Head of caudate nucleus (tissue), 42 donors: ENCODE measurements around the gene TNRC6B.
"Not testable (repeated sequence)": the region's sequence is repeated elsewhere in the genome, so short reads cannot be mapped to it uniquely, and the experiment has no call there.

Experiments
- DNase-seq, 42 donors: peaks; one replicate each; pipeline versions ENCODE4 v3.0.0 to v3.0.0-alpha.2; 2020 to 2021; ENCODE audit warnings: mixed read lengths in 7 of 42
- intact Hi-C: fragments of 100-400 bp; cut with DNase I; formaldehyde crosslinking; loops from one replicate; pipeline ENCODE4 v1.15.0; 2022

TNRC6B gene

DNA sequence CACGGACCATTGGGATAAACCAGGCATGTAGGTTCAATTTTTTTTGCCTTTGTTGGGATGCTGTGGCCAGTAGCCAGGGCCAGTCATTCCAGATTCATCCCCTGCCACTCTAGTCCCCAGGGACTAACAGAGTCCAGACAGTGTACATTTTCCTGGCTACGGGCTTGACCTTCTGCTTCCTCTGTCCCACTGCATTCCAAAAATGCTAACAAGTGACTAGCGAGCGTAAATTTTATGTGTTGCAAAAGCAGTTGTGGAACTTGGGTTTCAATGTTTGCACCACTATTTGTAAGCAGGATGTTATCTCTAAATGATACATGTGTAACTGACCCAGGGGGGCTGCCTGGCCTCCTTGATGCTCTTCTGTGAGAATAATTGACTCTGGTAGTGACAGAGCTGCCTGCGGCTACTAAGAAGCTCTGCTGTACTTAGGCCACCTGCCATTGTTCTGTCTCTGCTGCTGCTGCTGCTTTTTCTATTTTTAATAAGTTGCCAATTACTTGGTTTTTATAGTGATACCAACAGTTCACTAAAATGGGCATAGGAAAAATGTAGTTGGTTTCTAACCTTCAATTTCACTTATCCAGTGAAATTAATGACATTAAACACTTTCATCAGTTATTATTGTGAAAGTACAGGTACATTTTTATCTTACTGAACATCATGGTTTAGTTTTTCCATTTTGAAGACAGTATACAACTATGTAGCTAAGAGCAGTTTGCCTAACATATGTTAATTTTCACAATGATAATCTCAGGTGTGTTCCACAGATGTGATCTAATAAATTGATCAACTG lies 26.8 kb downstream of the TNRC6B start:
- no peak for DNase-seq
- intact Hi-C loops, result no loop called here

DNA sequence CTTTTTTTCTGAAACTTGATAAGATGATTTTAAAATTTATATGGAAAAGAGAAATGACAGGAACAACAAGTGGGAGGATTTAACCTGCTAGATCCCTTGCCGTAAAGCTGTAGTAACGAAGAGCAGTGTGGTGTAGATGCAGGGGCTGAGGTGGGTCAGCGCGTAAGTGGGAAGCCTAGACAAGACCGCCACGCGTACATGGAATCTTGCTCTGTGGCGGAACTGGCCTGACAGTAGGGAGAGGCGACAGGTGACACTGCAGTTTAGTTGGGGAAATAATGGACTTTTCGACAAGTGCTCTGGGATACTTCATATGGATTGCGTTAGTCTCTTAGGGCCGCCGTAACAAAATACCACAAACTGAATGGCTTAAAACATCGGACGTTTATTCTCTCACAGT lies 28.8 kb downstream of the TNRC6B start:
- DNase-seq, result no peak
- intact Hi-C loops, result no loop called here

DNA sequence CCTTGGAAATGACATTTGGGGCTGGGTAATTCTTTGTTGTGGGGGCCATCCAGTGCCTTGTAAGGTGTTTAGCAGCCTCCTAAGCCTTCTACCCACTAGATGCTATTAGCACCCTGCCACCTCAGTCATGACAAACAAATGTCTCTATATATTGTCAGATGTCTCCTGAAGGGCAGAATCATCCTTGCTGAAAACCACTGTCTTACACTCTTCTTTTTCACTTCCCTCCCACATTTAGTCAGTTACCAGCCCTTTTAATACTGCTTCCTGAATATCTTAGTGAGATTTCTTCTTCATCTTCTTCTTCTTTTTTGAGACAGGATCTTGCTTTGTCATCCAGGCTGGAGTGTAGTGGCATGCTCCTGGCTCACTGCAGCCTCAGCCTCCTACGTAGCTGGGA lies 33.1 kb downstream of the TNRC6B start:
- no peak for DNase-seq
- intact Hi-C loops, result no loop called here

DNA sequence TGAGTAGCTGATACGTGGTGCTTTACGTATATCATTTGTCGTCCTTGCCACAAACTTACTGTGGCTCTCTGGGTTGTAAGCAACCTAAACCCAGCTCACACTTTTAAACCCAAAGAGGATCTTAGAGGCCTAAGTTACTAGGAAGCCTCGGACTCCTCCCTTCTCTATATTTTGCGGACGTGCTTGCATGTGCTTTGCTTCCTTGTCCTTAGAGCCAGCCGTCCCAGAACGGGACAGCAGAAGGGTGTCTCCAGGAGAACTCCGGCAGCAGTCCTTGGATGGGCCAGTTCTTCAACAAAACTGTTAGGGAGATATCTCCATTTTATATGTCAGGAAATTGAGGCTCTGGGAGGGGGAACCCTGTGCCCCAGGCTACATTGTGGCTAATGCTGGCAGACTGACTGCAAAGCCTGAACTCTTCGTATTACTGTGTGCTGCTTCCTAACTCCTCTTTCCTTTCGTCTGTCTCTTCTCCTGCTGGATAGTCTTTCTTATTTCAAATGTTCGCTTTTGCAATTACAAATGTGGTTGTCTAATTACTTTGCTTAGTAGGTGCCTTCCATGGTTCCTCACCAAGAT lies 33.8 kb downstream of the TNRC6B start:
- DNase-seq, result no peak
- intact Hi-C loops, result no loop called here

DNA sequence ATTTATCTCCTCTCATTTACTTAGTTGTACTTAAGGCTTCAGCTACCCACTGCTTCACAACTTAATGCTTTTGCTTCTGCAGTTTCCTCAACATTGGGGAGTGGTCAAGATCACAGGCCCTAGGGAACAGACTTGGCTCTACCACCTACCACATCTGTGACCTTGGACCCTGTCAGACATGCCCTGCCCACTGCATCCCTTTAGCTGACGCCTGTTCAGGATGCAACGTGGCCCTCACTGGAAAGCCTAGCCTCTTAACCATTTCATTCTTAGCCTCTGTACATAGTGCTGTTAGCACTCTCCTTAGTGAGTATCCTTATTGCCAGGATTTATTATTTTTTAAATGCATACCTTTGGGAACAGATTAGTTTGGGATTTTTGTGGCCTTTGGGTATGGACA lies 34.4 kb downstream of the TNRC6B start:
- no peak for DNase-seq
- intact Hi-C loops, result no loop called here

DNA sequence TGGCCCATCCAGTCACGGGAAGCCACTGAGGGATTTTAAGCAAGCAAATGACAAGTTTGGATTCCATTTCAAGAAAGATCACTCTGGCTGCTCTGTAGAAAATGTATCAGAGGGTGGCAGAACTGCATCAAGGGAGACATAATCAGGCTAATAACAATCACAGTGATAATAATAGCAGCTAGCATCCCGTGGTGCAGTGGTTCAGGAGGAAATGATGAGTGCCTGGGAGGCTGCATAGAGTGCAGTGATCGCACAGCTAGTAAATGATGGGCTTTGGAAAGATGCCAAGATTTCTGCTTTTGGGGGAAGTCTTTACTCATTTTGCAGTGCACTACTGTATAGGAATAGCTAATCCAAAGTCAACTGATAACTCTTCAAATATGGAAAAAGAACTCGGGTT lies 35.8 kb downstream of the TNRC6B start:
- intact Hi-C loops, result no loop called here
- peak in 30 of 42 donors; percentile 28 to 86 (median 58) for DNase-seq

DNA sequence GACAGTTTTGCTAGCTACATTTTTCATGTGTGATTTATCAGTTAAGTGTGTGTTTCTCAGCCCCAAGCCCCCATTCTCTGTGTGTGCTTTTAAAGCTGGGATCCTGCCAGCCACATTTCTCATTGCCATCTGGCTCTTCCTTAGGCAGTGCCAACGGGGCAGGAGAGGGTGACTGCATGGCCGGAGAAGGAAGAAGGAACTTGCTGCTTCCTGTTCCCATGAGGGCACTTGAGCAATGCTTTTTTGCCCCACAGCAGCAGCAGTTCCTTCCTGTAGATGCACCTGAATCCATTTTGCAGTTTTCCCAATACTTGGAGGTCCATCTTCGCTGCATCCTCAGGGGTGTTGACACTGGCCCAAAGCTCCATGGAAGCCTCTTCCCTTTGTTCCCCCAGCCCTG lies 37.5 kb downstream of the TNRC6B start:
- peak in 23 of 42 donors; percentile 13 to 61 (median 37) for DNase-seq

DNA sequence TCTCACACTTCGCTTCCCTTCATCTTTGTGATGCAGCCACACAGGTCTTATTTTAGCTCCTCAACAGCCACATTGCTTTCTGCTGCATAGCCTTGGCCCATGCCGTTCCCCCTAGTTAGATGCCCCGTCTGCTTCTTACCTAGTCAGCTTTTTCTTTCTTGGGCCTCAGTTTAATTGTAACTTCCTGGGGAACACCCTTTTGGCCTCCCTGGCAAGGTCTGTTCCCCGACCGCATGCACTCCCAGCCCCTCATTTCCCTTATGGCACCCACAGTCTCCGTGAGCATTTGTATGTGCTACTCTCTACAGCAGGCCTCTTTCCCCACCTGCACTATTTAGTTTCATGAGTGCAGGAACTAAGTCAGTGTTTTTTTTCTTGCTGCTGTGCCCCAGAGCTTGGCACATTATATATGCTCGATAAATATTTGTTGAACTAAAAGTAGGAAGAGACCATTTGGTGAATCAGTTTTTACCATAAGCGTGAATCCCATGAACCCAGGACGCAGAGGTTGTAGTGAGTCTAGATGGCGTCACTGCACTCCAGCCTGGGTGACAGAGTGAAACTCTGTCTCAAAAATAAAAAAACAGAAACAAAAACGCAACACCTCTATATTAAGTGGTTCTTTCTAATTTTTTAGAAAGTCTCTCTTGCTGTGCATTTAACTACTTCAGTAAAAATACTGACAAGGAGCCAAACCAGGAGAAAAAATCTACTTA lies 38.5 kb downstream of the TNRC6B start:
- peak in 1 of 42 donors; percentile 27 for DNase-seq
- intact Hi-C loops, result no loop called here

More for the DNA sequence above, 37.5 kb downstream of the TNRC6B start:
- intact Hi-C loops, result no loop called here

DNA sequence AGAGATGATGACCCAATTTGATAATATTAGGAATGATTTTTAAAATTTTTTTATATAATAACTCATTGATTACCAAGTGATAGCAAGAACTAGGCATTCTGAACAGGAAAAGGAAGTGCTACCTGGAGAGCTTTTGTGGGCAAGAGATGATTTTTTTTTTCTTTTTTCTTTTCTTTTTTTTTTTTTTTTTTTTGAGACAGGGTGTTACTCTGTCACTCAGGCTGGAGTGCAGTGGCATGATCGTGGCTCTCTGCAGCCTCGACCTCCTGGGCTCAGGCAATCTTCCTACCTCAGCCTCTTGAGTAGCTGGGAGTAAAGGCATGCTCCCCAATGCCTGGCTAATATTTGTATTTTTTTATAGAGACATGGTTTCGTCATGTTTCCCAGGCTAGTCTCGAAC lies 40.4 kb downstream of the TNRC6B start:
- DNase-seq, result no peak
- intact Hi-C loops, result no loop called here

DNA sequence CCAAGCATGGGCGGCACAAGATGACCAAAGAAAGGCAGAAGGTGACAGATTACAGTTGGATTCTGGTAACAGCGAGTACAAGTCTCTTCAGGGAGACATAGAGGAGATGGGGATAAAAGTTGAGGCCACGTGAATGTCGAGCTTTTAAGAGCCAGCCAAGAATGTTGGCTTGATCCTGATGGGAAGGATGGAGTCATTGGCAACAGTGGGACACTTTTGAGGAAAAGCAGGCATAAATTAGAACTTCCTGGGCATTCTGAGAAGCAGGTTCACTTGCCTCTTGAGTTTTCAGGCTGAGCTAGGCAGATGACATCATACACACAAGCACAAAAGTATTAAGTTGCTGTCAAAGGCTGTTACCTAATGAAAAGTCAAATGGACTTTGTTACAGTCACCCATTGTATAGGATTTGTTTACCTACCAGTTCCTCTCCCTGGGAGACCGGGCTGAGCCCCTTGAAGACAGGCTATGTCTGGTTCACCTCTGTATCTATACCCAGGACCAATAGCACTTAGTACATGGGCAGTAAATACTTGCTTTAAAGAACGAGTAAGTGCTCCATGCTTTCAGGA lies 41.1 kb downstream of the TNRC6B start:
- intact Hi-C loops, result no loop called here
- DNase-seq, result no peak

DNA sequence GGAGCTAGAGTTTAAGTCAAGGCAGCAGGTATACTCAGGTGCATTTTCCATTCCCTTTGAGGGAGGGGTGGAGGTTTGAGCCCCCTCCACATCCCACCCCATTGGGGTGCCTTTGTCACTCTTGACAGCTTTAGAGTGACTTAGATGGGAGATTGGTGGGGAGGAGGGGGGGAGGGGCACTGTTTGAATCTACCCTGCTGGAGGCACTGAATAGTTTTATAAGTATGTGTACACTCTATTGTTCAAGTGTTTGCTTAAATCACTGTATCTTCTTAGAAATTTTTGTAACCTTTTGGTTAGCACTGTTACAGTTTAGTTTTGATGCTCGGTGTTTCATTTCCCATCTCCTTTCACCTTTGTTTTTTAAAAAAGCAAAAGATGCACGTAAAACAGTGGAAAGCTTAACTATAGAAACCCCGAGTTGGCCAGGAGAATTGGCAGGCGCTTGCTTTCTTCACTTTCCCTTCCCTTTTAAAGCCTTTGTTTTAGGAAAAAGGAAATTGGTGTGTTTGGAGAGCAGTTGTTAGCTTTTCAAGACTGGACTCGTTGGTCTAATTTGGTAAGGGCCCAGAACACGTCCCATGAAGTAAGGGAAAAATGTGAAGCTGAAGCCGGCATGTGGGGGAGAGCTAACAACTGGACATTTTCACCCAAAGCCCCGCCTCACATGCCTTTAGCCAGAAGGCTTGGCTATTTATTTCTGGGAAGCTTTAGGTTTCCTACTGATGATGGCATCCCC lies 42.8 kb downstream of the TNRC6B start:
- intact Hi-C loops, result no loop called here
- DNase-seq, result peak in 1 of 42 donors; percentile 26

DNA sequence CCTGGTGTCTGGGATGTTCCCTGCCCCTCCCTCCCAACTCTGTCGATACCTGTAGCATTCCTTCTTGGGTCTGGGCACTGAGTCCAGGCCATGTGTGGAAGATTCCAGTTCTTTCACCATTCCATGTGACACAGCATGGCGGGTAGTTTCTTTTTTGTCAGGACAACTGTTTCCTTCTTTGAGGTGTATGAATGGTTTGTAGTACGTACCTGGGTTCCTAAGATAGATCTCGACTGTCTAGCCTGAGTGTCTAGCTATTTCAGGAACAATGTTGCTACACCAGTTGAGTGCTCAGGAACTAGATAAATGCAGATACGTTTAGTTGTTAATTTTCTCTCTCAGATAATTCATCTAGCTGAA lies 43.3 kb downstream of the TNRC6B start:
- DNase-seq, result no peak
- intact Hi-C loops, result no loop called here

DNA sequence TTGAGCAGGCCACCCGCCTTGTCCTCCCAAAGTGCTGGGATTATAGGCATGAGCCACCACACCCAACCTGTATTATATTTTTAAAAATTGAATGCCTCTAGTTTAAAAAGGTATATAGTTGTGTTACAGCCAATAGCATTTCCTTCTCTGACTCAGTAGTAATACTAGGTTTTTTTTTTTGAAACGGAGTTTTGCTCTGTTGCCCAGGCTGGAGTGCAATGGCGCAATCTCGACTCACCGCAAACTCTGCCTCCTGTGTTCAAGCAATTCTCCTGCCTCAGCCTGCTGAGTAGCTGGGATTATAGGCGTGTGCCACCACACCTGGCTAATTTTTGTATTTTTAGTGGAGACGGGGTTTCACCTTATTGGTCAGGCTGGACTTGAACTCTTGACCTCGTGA lies 45.3 kb downstream of the TNRC6B start:
- intact Hi-C loops, DNase-seq: not testable (repeated sequence)

DNA sequence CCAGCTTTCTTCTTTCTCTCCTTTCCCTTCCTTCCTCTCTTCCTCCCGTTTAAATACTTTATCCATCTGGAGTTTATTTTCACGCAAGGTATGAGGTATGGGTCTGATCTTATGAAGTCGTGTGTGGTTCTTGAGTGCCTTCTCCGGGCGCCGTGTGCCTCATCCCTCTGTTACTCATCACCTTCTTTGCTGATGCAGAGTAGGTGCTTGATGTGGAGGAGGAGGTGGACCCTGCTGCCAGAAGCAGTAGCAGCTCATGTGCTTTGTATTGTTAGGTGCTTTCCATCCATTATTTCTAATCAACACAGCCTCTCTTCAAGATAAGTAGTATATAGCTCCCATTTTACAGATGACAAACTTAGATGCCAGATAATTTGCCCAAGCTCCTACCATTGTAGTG lies 47.0 kb downstream of the TNRC6B start:
- intact Hi-C loops, result no loop called here
- peak in 16 of 42 donors; percentile 21 to 76 (median 42) for DNase-seq

DNA sequence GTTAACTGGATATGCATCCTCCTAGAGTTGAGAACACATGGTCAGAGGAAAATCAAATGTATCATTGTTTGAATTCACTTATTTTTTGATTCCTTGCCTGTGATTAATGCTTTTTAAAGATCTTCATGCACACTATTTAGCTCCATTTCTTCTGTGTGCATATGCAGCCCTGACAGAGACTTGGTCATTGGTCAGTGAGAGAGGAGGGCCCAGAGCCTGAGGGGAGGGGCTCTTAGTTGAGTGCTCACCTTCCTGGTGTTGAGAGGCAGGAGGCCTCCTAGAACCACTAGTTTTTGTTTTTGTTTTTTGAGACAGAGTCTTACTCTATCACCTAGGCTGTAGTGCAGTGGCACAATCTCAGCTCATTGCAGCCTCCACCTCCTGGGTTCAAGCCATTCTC lies 48.9 kb downstream of the TNRC6B start:
- intact Hi-C loops, result no loop called here
- DNase-seq, result no peak

DNA sequence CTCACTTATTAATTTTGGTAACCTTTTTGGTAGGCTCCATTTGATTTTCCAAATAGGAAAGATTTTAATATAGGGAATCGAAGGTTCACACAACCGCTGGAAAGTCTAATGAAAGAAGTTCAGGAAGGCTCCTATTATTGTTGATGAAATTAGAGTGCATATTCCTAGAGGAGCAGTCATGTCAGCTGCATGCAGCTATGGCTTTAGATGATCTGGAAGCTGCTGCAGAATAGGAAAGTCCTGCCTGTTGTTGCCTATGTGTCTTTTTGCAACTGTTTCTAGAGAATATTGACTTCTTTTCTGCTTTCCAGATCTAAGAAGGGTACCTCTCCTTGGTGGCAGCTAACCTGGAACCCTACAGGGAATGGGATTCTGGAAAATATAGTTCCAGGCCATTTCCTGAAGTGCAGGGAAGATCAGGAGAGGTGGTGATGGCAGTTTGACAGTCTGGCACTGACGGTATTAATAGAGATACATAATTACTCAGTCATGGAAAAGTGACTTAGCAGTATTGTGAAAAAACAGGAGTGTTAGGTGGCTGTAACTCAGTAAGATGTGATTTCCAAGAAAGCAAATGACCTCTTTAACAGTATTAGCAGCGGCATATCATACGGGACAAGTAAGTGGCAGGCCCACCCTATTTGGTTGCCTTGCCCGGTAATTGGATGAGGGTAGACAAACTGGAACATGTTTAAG lies 54.0 kb downstream of the TNRC6B start:
- intact Hi-C loops, result no loop called here
- DNase-seq, result no peak

DNA sequence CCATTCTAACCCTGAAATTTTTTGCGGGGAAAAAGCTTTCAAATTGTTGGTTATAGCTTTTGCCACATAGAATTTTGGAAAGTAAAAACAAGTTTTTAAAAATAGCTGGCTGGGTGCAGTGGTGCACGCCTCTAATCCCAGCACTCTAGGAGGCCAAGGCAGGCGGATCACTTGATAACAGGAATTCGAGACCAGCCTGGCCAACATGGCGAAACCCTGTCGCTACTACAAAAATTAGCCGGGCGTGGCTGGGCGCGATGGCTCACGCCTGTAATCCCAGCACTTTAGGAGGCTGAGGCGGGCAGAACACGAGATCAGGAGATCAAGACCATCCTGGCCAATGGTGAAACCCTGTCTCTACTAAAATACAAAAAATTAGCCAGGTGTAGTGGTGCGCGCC lies 54.9 kb downstream of the TNRC6B start:
- DNase-seq, result no peak
- intact Hi-C loops, result no loop called here

DNA sequence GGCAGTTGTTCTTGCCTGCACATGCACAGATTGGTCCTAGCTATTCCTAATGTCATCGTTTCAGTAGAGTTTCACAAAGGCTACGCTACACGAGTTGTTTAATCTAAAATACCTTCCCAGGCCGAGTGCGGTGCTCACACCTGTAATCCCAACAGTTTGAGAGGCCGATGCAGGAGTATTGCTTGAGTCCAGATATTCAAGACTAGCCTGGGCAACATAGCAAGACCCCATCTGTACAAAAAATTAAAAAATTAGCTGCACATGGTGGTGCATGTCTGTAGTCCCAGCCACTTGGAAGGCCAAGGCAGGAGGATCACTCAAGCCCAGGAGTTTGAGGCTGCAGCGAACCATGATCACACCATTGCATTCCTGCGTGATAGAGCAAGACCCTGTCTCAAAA lies 56.2 kb downstream of the TNRC6B start:
- no peak for DNase-seq
- intact Hi-C loops, result no loop called here

DNA sequence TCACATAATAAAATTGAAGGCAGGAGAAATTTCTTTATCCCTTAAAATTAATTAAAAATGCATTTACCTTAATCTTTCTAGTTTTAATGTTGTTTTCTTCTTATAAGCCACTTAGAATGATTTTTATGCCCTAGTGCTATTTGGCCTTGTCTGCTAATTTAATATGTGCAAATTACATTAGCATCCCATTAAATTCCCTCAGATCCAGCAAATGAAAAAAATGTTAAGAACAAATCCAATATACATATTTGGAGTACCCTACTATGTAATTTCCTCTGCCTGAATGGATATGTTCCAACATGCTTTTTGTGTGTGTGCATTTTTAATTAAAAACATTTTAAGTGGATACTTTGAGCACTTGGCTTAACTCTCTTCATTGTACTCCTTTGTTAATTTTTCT lies 56.9 kb downstream of the TNRC6B start:
- no peak for DNase-seq
- intact Hi-C loops, result no loop called here
